Right atrium auricular region (tissue), 2 donors: Measurements from ENCODE around the gene DOK7. TPM values are rescaled to one million over a fixed set of nuclear protein-coding genes. Genes with fewer than 3 reads are reported as not detected.
"Not testable (repeated sequence)": the region's sequence is repeated elsewhere in the genome, so short reads cannot be mapped to it uniquely, and the experiment has no call there.

ENCODE experiments used
- DNase-seq: peaks from one replicate; pipeline ENCODE4 v3.0.0-alpha.2; 2019; ENCODE audit warnings: low spot score
- H3K27ac ChIP-seq, 2 donors: fragments of 200-600 bp; sonication (generic); 1 replicate in 1 of 2; 2 replicates in 1 of 2; pipeline ENCODE4 v1.5.1; 2016 to 2019
- H3K27me3 ChIP-seq, 2 donors: fragments of 200-600 bp; sonication (generic); one replicate each; pipeline versions ENCODE4 v1.5.1 to v1.6.0; 2017 to 2019
- H3K36me3 ChIP-seq: fragments of 200-600 bp; sonication (generic); one replicate; pipeline ENCODE4 v1.5.1; 2016
- H3K4me1 ChIP-seq, 2 donors: fragments of 200-600 bp; sonication (generic); one replicate each; pipeline versions ENCODE4 v1.5.1 to v1.6.0; 2017 to 2019
- H3K4me3 ChIP-seq, 2 donors: fragments of 200-600 bp; sonication (generic); 1 replicate in 1 of 2; 2 replicates in 1 of 2; pipeline ENCODE4 v1.5.1; 2017 to 2019; ENCODE audit warnings: mild to moderate bottlenecking in 1 of 2, moderate library complexity in 1 of 2
- H3K9me3 ChIP-seq, 2 donors: fragments of 200-600 bp; sonication (generic); one replicate each; pipeline ENCODE4 v1.5.1; 2019
- CTCF ChIP-seq, 2 donors: fragments of 200-600 bp; sonication (generic); IDR thresholded peaks; one replicate each; pipeline ENCODE4 v1.5.1; 2019; ENCODE audit warnings: antibody characterized with exemption in 2 of 2
- total RNA-seq, 2 donors: library from RNA; depleted of rRNA; stranded (reverse); fragments of >200 nt; gene quantifications; one replicate each; pipeline ENCODE4 v1.1.0, GENCODE V29; 2016

DOK7 gene
- total RNA-seq, 2 donors from 2014 or later = 31.0 to 68.9 TPM

GRCh38 chr4:3449574-3450534, 13.3 kb upstream of the DOK7 start:
- TF ChIP-seq CTCF (IDR thresholded peaks at IDR 0.05) = no peak
- H3K27ac ChIP-seq = no peak overlapping the region
- H3K4me3 ChIP-seq = no peak overlapping the region
- DNase-seq = no peak
- H3K9me3 ChIP-seq = peaks cover 0 to 7% of the 10 kb centered on the region in 2 donors
- no peaks in the 10 kb centered on the region for H3K4me1 ChIP-seq
- H3K27me3 ChIP-seq = no peaks in the 10 kb centered on the region
- no peaks in the 10 kb centered on the region for H3K36me3 ChIP-seq

DNA sequence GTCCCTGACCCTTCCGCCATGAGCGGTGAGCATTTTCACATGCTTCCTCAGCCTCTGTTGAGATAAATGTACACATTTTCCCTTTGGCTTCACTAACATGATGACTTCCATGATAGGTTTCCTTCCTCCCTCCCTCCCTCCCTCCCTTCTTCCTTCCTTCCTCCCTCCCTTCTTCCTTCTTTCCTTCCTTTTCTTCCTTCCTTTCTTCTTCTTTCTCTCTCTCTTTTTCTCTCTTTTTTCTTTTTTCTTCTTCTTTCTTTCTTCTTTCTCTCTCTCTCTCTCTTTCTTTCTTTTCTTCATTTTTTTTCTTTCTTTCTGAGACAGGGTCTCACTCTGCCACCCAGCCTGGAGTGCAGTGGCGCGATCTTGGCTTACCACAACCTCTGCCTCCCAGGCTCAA, 12.5 kb upstream of the DOK7 start:
- Histone ChIP-seq H3K27ac (no peak overlapping the region), H3K4me3 (no peak overlapping the region)
- no peak for DNase-seq

GRCh38 chr4:3451956-3452355, 11.2 kb upstream of the DOK7 start:
- no peak for TF ChIP-seq CTCF (IDR thresholded peaks at IDR 0.05)
- no peaks in the 10 kb centered on the region for H3K27me3 ChIP-seq
- H3K36me3 ChIP-seq = no peaks in the 10 kb centered on the region
- H3K27ac ChIP-seq = no peak overlapping the region
- no peak for DNase-seq
- peaks cover 0 to 26% of the 10 kb centered on the region in 2 donors for H3K9me3 ChIP-seq
- no peak overlapping the region for H3K4me3 ChIP-seq
- H3K4me1 ChIP-seq = no peaks in the 10 kb centered on the region

More for the DNA sequence above, 12.5 kb upstream of the DOK7 start:
- Histone ChIP-seq H3K27me3 (no peaks in the 10 kb centered on the region), H3K36me3 (no peaks in the 10 kb centered on the region), H3K9me3 (peaks cover 0 to 15% of the 10 kb centered on the region in 2 donors), H3K4me1 (no peaks in the 10 kb centered on the region)
- TF ChIP-seq CTCF (IDR thresholded peaks at IDR 0.05) = no peak

GRCh38 chr4:3452376-3452775, 10.7 kb upstream of the DOK7 start:
- no peaks in the 10 kb centered on the region for H3K27me3 ChIP-seq
- peak in 1 of 2 donors; percentile 32 for TF ChIP-seq CTCF (IDR thresholded peaks at IDR 0.05)
- no peak overlapping the region for H3K27ac ChIP-seq
- H3K9me3 ChIP-seq = peaks cover 0 to 26% of the 10 kb centered on the region in 2 donors
- H3K4me1 ChIP-seq = no peaks in the 10 kb centered on the region
- H3K36me3 ChIP-seq = no peaks in the 10 kb centered on the region
- H3K4me3 ChIP-seq = no peak overlapping the region
- DNase-seq = no peak

- H3K27ac ChIP-seq, H3K4me1 ChIP-seq, H3K36me3 ChIP-seq, DNase-seq, H3K4me3 ChIP-seq, H3K27me3 ChIP-seq: not testable (repeated sequence)
- H3K9me3 ChIP-seq = peaks cover 0 to 26% of the 10 kb centered on the region in 2 donors
Measured at GRCh38 chr4:3455596-3455995, 7.5 kb upstream of the DOK7 start.

DNA sequence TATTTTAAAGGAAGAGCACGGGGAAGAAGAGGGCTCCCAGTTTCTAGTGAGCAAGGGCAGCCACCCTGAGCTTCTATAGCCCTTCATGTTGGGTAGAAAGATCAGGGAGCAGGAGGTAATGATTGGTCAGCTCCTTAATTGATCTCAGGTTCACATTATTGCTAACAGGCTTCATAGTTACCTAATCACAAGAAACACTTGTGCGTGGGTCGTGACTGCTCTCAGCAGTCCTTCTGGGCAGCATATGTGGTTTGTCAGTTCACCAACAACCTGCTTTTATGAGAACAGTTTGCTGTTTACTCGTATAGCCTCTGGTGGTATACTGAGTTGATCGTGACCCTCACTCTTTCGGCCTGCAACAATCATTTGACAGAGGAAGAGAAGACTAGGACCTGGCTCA, 4.7 kb upstream of the DOK7 start:
- Histone ChIP-seq H3K4me3 (no peak overlapping the region), H3K4me1 (peaks cover 0 to 23% of the 10 kb centered on the region in 2 donors), H3K27me3 (no peaks in the 10 kb centered on the region), H3K27ac (no peak overlapping the region), H3K36me3 (no peaks in the 10 kb centered on the region), H3K9me3 (peaks cover 0 to 26% of the 10 kb centered on the region in 2 donors)
- no peak for DNase-seq
- TF ChIP-seq CTCF (IDR thresholded peaks at IDR 0.05) = no peak

GRCh38 chr4:3459156-3459555, 4.0 kb upstream of the DOK7 start:
- Histone ChIP-seq H3K4me1 (peaks cover 0 to 27% of the 10 kb centered on the region in 2 donors), H3K9me3 (peaks cover 0 to 20% of the 10 kb centered on the region in 2 donors)
- not testable (repeated sequence) for H3K4me3 ChIP-seq, H3K27me3 ChIP-seq, DNase-seq, H3K36me3 ChIP-seq, H3K27ac ChIP-seq
